ENCODE measurements around the gene GLS. TPM values are rescaled to one million over a fixed set of nuclear protein-coding genes. Genes with fewer than 3 reads are reported as not detected.
"Not testable (repeated sequence)": the region's sequence is repeated elsewhere in the genome, so short reads cannot be mapped to it uniquely, and the experiment has no call there.

Gene GLS
- polyA plus RNA-seq, 1 donor from 2014 or later: 40.3 TPM

DNA sequence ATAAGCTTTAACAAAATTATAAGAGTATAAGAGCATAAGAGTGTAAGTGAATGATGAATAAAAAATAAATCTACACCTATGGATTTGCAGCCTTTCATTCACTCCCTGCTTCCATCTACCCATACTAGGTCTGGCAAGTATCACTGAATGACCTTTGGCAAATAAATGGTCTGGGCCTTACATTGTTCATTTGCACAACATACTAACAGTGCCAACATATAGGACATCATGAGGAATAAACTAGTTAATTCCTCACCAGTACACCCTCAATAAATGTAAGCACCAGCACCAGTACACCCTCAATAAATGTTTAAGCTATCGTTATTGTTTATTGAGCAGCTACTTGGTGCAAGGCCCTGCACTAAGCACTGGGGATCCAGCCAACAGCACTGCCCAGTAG is 106.5 kb downstream of the GLS start:
- Mint-ChIP-seq H3K4me1 (no peaks in the 10 kb centered on the region), H3K36me3 (peaks cover 4% of the 10 kb centered on the region), H3K9me3 (no peaks in the 10 kb centered on the region), H3K27me3 (no peaks in the 10 kb centered on the region), H3K4me3 (no peak overlapping the region), H3K27ac (no peak overlapping the region)

DNA sequence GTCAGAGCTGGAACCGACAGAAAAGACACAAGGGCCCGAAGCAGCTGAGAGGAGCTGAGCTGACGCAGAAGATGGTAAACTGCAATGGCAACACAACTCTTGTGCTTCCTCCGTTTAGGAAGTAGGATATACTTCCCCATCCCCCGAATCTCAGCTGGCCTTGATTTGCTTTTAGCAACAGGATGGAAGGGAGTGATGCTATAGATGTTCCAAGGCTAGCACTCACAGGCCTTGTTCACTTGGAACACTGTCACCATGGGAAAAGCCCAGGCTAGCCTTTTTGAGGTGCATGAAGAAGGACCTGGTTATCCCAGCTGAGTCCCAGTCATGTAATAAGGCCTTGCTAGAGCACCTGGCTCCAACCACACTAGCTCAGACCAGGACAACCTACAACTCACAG is 107.3 kb downstream of the GLS start:
- Mint-ChIP-seq H3K4me3 (no peak overlapping the region), H3K27me3 (no peaks in the 10 kb centered on the region), H3K9me3 (no peaks in the 10 kb centered on the region), H3K4me1 (no peaks in the 10 kb centered on the region), H3K27ac (no peak overlapping the region), H3K36me3 (peaks cover 2% of the 10 kb centered on the region)

DNA sequence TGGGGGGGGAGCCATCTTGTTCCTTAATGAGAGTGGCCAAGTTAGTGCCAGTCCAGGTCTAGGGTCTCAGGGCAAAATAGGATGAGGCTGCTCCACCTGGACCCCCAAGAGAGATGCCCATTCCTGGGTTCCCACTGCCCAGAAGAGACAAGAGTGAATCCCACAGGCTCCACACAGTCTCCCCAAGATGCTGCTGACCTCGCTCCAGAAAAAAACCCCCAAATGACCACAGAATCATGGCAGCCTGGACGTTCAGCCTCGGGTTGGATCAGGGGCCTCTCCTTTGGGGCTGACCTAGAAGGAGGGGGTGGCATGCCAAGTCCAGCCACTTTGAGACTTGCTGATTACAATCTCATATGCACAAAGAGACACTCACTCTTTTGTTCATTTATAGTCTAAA is 108.3 kb downstream of the GLS start:
- Mint-ChIP-seq H3K9me3 (no peaks in the 10 kb centered on the region), H3K4me1 (peaks cover 0 to 2% (median 0%) of the 10 kb centered on the region in 3 donors), H3K27ac (peak overlapping the region in 1 of 3 donors; percentile 63), H3K4me3 (no peak overlapping the region), H3K27me3 (no peaks in the 10 kb centered on the region), H3K36me3 (peaks cover 5% of the 10 kb centered on the region)

DNA sequence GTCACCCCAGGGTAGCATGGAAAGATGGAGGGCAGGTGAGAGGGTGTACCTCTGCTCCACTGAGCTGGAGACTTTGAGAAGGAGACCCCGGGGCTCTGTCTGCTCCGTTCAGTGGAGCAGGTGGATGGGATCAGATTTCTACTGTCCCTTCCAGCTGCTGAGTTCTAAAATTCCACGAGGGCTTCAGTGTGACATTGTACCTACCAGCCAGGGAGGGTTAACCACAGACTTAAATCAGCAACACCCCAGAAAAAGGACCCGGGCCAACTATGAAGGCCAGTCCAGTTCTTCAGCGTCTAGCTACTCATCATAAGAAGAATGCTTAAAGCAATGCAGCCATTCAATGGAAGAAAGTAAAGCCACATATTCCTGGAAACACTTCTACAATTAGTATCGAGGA is 109.5 kb downstream of the GLS start:
- no peaks in the 10 kb centered on the region for H3K27me3 Mint-ChIP-seq
- H3K27ac Mint-ChIP-seq: no peak overlapping the region
- no peaks in the 10 kb centered on the region for H3K9me3 Mint-ChIP-seq
- peaks cover 0 to 4% (median 0%) of the 10 kb centered on the region in 3 donors for H3K4me1 Mint-ChIP-seq
- H3K4me3 Mint-ChIP-seq: no peak overlapping the region
- peaks cover 9% of the 10 kb centered on the region for H3K36me3 Mint-ChIP-seq

DNA sequence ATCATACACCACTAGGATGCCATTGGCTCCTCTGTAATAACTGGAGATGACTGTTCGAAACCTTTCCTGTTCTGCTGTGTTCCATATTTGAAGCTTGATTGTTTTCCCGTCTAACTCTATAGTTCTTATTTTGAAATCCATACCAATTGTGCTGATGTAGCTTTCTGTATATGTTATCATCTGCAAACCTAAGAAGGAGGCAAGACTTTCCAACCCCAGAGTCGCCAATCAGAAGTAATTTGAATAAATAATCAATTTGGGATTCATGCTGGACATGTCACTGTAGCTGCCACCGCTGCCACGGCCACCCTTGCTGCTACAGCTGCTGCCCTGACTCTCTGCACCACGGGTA is 112.6 kb downstream of the GLS start:
- no peaks in the 10 kb centered on the region for H3K9me3 Mint-ChIP-seq
- H3K27me3 Mint-ChIP-seq: no peaks in the 10 kb centered on the region
- peaks cover 22% of the 10 kb centered on the region for H3K36me3 Mint-ChIP-seq
- no peak overlapping the region for H3K4me3 Mint-ChIP-seq
- H3K27ac Mint-ChIP-seq: no peak overlapping the region
- H3K4me1 Mint-ChIP-seq: peaks cover 0 to 4% (median 0%) of the 10 kb centered on the region in 3 donors

DNA sequence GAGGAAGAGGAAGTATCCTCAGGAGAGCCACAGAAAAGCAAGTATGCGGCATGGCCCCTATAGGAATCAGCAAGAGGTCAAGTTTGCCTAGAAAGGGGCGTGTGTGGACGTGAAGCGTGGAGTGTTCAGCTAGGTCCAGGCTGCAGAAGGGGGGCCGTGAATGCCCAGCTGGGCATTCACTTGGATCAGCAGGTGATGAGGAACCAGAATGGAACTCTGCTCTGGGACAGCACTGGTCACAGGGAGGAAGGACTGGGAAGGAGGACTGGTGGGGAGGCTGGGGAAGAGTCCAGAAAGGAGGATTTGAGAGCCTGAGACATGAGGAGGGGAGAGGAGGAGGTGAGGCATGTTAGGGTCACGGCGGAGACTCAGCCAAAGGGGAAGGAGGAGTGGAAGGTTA is 113.5 kb downstream of the GLS start:
- Mint-ChIP-seq H3K27ac (peak overlapping the region in 2 of 3 donors; percentile 39 to 51), H3K36me3 (peaks cover 22% of the 10 kb centered on the region), H3K27me3 (no peaks in the 10 kb centered on the region), H3K4me3 (no peak overlapping the region), H3K9me3 (no peaks in the 10 kb centered on the region), H3K4me1 (peaks cover 0 to 4% (median 0%) of the 10 kb centered on the region in 3 donors)

DNA sequence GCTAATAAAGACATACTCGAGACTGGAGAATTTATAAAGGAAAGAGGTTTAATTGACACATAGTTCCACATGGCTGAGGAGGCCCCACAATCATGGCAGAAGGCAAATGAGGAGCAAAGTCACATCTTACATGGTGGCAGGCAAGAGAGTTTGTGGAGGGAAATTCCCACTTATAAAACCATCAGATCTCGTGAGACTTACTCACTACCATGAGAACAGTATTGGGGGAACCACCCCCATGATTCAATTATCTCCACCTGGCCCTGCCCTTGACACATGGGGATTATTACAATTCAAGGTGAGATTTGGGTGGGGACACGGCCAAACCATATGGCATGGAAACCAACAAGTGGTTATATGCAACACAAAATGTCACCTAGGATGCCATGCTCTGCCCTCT is 114.7 kb downstream of the GLS start:
- Mint-ChIP-seq H3K36me3 (peaks cover 22% of the 10 kb centered on the region), H3K27ac (peak overlapping the region in 1 of 3 donors; percentile 94)
- H3K4me1 Mint-ChIP-seq, H3K9me3 Mint-ChIP-seq, H3K4me3 Mint-ChIP-seq, H3K27me3 Mint-ChIP-seq: not testable (repeated sequence)

DNA sequence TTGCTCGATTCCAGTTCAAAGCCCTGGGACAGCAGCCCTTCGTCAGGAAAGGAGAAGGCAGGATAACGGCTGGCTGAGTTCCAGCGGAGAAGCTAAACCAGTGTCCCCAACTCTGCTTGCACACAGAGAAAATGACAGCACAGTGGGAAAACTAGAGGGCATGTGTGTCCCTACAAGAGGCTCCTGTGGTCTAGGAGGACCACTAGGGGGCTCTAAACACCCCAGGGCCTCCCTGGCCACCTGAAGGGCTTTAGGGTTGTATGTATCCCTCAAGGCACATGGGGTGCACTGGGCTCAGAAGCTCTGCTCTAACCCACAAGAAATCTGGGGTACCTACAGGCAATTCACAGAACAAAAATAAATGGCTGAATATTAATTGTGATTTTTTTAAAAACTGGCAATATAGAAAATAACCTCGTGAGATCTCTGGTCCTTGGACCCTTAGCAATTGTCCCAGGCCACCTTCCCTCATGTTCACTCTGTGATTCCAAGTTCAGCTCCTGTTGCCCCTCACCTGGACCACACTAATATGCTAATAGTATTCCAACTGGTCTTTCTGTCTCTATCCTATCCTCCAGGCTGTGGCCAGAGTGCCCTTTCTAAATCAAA is 115.8 kb downstream of the GLS start:
- Mint-ChIP-seq H3K4me3 (no peak overlapping the region), H3K9me3 (no peaks in the 10 kb centered on the region), H3K36me3 (peaks cover 31% of the 10 kb centered on the region), H3K4me1 (peaks cover 0 to 4% (median 2%) of the 10 kb centered on the region in 3 donors), H3K27ac (peak overlapping the region in 2 of 3 donors; percentile 12 to 45), H3K27me3 (no peaks in the 10 kb centered on the region)

DNA sequence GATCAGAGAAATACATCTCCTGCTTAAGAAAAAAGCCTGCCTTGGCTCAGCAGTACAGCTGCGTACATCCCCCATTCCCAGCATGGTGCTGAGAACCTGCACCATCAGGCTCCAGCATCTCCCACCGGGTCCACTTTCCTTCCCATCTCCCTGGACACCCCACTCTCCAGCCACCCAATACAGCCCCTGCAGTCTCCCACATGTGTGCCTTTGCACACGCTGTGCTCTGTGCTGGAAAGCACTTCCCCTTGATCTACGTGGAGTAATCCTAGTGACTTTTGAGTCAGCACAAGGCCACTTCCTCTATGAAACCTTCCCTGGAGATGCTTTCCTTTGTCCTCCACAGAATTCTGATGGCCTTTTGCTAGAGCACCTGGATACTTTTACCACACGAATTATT is 116.3 kb downstream of the GLS start:
- Mint-ChIP-seq H3K36me3 (peaks cover 31% of the 10 kb centered on the region), H3K9me3 (no peaks in the 10 kb centered on the region), H3K4me1 (peaks cover 0 to 4% (median 2%) of the 10 kb centered on the region in 3 donors), H3K27me3 (no peaks in the 10 kb centered on the region), H3K4me3 (peak overlapping the region in 1 of 4 donors; percentile 34), H3K27ac (peak overlapping the region; percentile 8 to 83 (median 63))

DNA sequence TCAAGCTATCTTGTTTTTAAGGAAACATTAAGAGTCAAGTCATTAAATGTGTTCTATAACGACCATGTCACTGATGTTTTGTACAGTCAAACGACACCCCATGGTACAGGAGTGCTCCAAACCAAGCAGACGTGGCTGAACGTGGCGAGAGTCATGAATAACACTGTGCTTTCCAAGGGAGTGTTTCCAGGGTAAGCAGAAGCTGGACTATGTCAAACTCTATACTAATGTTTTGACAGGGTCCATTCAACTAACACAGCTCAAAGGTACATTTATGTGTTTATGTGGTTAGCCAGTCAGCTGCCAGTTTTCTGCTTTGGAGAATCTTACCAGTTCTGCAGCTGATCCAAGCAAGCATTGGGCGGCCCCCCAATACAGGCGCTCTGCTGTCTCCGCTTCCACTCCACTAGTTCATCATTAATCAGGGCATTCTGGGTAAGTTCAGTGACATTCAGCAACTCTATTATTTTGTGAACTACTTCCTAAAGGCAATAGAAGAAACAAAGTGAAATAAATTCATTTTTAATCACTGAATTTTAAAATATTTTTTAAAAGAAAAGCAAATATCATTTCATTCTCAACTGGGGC is 117.0 kb downstream of the GLS start:
- Mint-ChIP-seq H3K4me3 (no peak overlapping the region), H3K36me3 (peaks cover 31% of the 10 kb centered on the region), H3K4me1 (peaks cover 0 to 4% (median 2%) of the 10 kb centered on the region in 3 donors), H3K9me3 (no peaks in the 10 kb centered on the region), H3K27me3 (no peaks in the 10 kb centered on the region), H3K27ac (peak overlapping the region; percentile 8 to 83 (median 63))

DNA sequence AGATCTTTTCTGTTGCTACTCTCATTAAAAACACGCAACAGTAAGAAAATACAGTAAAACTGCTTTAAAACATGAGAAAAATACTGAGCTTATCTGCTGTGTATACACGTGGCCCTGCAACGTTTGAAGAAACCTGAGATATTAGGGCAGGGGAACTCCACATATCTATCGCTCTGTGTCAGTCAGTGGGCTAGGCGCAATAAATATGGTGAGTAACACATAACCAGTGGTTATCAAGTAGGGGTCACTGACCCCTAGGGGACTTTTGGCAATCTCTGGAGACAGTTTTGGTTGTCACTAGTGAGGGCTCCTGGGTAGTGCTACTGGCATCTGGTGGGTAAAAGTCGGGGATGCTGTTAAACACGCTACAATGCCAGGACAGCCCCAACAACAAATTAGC is 118.4 kb downstream of the GLS start:
- Mint-ChIP-seq H3K4me3 (no peak overlapping the region), H3K9me3 (no peaks in the 10 kb centered on the region), H3K36me3 (peaks cover 34% of the 10 kb centered on the region), H3K27me3 (no peaks in the 10 kb centered on the region), H3K4me1 (peaks cover 0 to 2% (median under 1%) of the 10 kb centered on the region in 3 donors), H3K27ac (no peak overlapping the region)

DNA sequence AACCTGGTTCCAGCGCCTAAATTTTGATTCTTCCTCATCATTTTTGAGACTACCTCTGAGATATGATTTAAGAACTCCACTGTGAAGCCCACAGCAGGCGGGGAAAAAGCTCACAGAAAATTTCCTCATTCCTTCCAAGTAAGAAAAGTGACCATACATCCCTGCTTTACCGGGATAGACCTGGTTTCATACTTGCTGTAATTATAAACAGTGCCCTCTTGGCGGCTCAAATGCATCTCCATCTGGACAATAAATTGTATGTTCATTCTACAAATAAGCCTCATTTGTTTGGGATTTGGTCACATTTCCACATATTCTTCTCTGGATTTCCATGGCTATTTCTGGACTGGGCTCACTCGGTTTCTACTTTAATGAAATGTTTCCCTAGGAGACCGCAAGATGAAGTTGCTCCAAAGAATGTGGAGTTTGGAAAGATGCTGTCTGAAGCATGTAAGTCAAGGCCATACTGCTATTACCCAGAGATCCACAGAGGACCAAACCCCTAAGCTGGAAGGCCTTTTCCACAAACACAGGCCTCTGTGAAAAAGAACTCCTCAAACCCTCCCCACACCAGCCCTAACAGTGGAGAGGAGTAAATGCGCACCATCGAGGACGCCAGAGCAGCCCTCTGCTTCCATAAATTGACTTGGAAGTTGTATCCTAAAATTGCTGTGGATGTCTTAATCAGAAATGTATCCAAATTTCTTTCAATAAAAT is 119.5 kb downstream of the GLS start:
- Mint-ChIP-seq H3K4me3 (no peak overlapping the region), H3K9me3 (no peaks in the 10 kb centered on the region), H3K27ac (peak overlapping the region in 1 of 3 donors; percentile 67), H3K4me1 (peaks cover 0 to 2% (median 0%) of the 10 kb centered on the region in 3 donors), H3K36me3 (peaks cover 33% of the 10 kb centered on the region), H3K27me3 (no peaks in the 10 kb centered on the region)

DNA sequence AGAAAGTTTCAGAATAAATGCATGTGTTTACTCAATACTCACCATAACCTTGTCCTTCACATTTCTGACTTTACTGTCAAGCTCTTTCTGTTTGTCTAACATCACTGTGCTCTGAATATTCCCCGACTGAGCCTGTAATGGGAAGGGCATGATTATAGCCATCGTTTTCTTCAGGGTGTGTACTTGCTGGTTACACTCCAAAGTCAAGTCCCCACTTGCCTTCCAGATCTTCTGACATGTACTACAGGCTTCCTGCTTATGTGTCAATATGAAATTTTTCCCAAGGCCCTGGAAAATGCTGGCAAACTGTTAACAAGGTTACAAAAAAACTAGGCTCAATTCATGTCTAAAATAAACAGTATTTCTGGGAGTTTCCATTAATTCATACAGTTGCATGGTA is 120.4 kb downstream of the GLS start:
- Mint-ChIP-seq H3K36me3 (peaks cover 29% of the 10 kb centered on the region), H3K27me3 (no peaks in the 10 kb centered on the region), H3K4me3 (no peak overlapping the region), H3K4me1 (peaks cover 0 to 2% (median 0%) of the 10 kb centered on the region in 3 donors), H3K27ac (no peak overlapping the region), H3K9me3 (no peaks in the 10 kb centered on the region)

DNA sequence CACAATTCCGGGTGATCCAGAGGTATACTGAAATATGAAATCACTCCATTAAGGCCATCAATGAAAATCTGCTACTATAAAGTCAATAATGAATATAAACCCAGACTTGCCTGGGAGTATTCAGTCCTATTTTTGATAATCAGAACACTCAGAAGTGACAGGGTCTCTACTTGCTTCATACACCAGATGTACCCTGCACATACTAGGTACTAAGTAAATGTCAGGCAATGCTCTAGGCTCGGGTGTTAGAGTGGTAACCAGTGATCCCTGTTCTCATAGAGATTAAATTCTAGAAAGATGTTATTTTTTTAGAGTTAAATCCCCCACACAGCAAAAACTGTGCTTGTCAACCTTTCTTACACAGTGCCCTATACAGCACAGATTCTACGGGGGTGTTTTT is 121.0 kb downstream of the GLS start:
- no peak overlapping the region for H3K4me3 Mint-ChIP-seq
- no peaks in the 10 kb centered on the region for H3K27me3 Mint-ChIP-seq
- H3K4me1 Mint-ChIP-seq: peaks cover 0 to 2% (median 2%) of the 10 kb centered on the region in 3 donors
- H3K36me3 Mint-ChIP-seq: peaks cover 29% of the 10 kb centered on the region
- no peaks in the 10 kb centered on the region for H3K9me3 Mint-ChIP-seq
- H3K27ac Mint-ChIP-seq: no peak overlapping the region

DNA sequence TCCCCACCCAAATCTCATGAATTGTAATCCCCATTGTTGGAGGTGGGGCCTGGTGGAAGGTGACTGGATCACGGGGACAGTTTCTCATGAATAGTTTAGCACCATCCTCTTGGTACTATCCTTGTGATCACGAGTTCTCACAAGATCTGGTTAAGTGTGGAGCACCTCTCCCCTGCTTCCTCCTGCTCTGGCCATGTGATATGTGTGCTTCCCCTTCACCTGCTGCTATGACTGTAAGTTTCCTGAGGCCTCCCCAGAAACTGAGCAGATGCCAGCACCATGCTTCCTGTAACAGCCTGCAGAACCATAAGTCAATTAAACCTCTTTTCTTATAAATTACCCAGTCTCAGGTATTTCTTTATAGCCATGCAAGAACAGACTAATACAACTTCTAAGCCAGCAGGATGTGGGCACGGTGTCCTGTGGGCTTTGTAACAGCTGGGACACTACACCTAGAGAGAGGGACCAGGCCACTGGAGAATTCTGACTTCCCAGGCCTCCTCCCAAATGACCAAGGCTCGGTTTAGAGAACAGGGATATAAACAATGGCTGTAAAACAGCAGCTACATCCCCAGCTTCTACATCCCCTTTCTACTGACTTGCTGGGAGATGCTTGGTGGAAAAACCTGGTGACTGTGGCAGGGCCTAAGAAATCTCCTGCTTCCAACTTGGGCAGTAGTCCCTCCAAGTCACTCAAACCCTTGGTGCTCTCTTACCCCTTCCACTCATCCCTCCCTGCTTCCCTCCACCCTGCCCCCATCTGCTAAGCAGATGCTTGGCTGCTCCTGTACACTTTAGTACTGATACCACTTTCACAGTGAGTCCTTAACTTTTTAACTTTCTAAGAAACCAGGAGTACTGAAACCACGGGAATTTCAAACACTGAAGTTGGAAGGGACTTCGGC is 123.0 kb downstream of the GLS start:
- H3K36me3 Mint-ChIP-seq: peaks cover 21% of the 10 kb centered on the region
- no peak overlapping the region for H3K27ac Mint-ChIP-seq
- peaks cover 6 to 15% (median 8%) of the 10 kb centered on the region in 3 donors for H3K4me1 Mint-ChIP-seq
- no peaks in the 10 kb centered on the region for H3K27me3 Mint-ChIP-seq
- H3K4me3 Mint-ChIP-seq: peak overlapping the region in 2 of 4 donors; percentile 17 to 58
- H3K9me3 Mint-ChIP-seq: no peaks in the 10 kb centered on the region
